ENCODE measurements around the gene IER5L. TPM values are rescaled to one million over a fixed set of nuclear protein-coding genes. Genes with fewer than 3 reads are reported as not detected.

The IER5L gene
- total and polyA plus RNA-seq, 2 of the 8 experiments (the other 6 are each of a cell fraction or from before 2014, with no cell fraction given), result 0.65 to 1.0 TPM

DNA sequence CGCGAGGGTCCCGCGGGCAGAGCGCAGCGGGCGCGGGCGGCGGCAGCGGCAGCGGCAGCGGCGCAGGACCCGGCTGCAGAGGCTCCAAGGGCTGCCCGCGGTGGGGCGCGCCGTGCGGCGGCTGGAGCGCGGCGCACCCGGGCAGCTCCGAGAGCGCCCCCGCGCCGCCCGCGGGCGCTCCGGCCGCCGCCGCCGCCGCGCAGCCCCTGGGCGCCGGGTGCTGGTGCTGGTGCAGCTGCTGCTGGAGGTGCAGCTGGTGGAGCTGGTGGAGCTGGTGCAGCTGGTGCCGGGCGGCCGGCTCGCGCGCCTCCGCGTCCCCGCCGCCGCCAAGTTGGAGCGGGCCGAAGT lies 644 bp downstream of the IER5L start:
- DNase-seq (ENCODE audit: low read depth in 1 of 2, low spot score in 2 of 2) (peak in 1 of 2 experiments; percentile 79), FAIRE-seq (no peak)
- 0 out of 2 replicates have a peak overlapping the region, but pooled peaks have one; percentile 48 for H3K18ac ChIP-seq (ENCODE audit: extremely low read depth, low read length)
- no peaks in the 10 kb centered on the region for H3K79me1 ChIP-seq (ENCODE audit: low read depth, low read length)
- WGBS, 2 experiments (ENCODE audit: extremely low coverage in 1 of 2, insufficient coverage in 1 of 2, insufficient read length in 1 of 2, insufficient replicate concordance in 2 of 2, low coverage in 1 of 2, low lambda C conversion rate in 2 of 2, missing lambda C conversion rate in 1 of 2), result 3% methylated on average over 10 of the region's 56 CpGs; no CpG with 5 or more reads in 1 of the 2 experiments
- H2BK15ac ChIP-seq (ENCODE audit: low read length), result no peak overlapping the region
- H3K27me3 ChIP-seq (replicated peaks in 1 of 4; ENCODE audit: control insufficient read depth in 3 of 4, extremely low read depth in 1 of 4, insufficient read depth in 3 of 4, low read length in 3 of 4), result peaks cover 48 to 80% (median 72%) of the 10 kb centered on the region in 4 experiments
- H2BK20ac ChIP-seq (ENCODE audit: low read length), result no peak overlapping the region
- no peak overlapping the region for H3K23ac ChIP-seq (ENCODE audit: insufficient read length)
- H4K8ac ChIP-seq (ENCODE audit: extremely low read depth, insufficient read depth, low read length), result no peak overlapping the region
- H2BK12ac ChIP-seq (ENCODE audit: low read depth, low read length), result no peak overlapping the region; the same call in 1 of the 2 replicates
- H3K4me2 ChIP-seq (ENCODE audit: insufficient read depth in 1 of 2, low read depth in 2 of 2, low read length in 2 of 2), result peak overlapping the region; percentile 94 to 99
- H2AK5ac ChIP-seq (ENCODE audit: low read depth, low read length), result no peak overlapping the region
- no peak overlapping the region for H3K14ac ChIP-seq (ENCODE audit: insufficient read length)
- no peak overlapping the region for H3K56ac ChIP-seq (replicated peaks; ENCODE audit: insufficient read length, low read depth, low read length)
- H3K9ac ChIP-seq (replicated peaks in 1 of 4; ENCODE audit: extremely low read depth in 1 of 4, low read depth in 3 of 4, low read length in 3 of 4), result no peak overlapping the region
- H2AFZ ChIP-seq (ENCODE audit: low read length), result no peak overlapping the region
- POLR2A ChIA-PET (ENCODE audit: partially characterized antibody), result interaction anchor here (0.5 to 4.5 kb wide), 39 partner anchors 9 to 546 kb away, joined by 3 to 30 read pairs (median 5); partner anchors contain the start of genes DOLPP1 and NTMT1
- no peaks in the 10 kb centered on the region for H3K79me2 ChIP-seq (ENCODE audit: control insufficient read depth in 1 of 2, insufficient read depth in 2 of 2, low read length in 2 of 2)
- no peaks in the 10 kb centered on the region for H3K36me3 ChIP-seq (ENCODE audit: control insufficient read depth in 2 of 4, insufficient read depth in 4 of 4, low read length in 3 of 4)
- peaks cover 25% of the 10 kb centered on the region for H3K23me2 ChIP-seq (ENCODE audit: low read depth, low read length)
- no peak for TF ChIP-seq TAF1 (IDR thresholded peaks at IDR 0.05; ENCODE audit: low read depth, low read length)
- TF ChIP-seq JUN (IDR thresholded peaks at IDR 0.05; ENCODE audit: low read depth, low read length), result no peak
- TF ChIP-seq CHD2 (IDR thresholded peaks at IDR 0.05; ENCODE audit: low read length), result no peak
- TF ChIP-seq, protein P1, sequence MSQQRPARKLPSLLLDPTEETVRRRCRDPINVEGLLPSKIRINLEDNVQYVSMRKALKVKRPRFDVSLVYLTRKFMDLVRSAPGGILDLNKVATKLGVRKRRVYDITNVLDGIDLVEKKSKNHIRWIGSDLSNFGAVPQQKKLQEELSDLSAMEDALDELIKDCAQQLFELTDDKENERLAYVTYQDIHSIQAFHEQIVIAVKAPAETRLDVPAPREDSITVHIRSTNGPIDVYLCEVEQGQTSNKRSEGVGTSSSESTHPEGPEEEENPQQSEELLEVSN (IDR thresholded peaks at IDR 0.05), result no peak
- TF ChIP-seq SP4 (IDR thresholded peaks at IDR 0.05; ENCODE audit: low read length), result no peak
- no peak for TF ChIP-seq TBP (IDR thresholded peaks at IDR 0.05; ENCODE audit: low read depth, low read length)
- H3K9me3 ChIP-seq (ENCODE audit: insufficient read depth in 2 of 2, low read depth in 1 of 2, low read length in 1 of 2), result no peaks in the 10 kb centered on the region; a peak in 1 of 4 replicates
- peaks cover 0 to 24% (median 13%) of the 10 kb centered on the region in 4 experiments; a peak in 6 of 7 replicates for H3K4me1 ChIP-seq (replicated peaks in 1 of 4; ENCODE audit: control insufficient read depth in 3 of 4, insufficient read depth in 4 of 4, low read length in 3 of 4)
- H2BK5ac ChIP-seq (ENCODE audit: low read depth, low read length), result no peak overlapping the region
- no peak overlapping the region for H3K4ac ChIP-seq (replicated peaks; ENCODE audit: insufficient read length, low read depth, low read length)
- no peak overlapping the region for H4K91ac ChIP-seq (replicated peaks; ENCODE audit: insufficient read length, low read length)
- no peak overlapping the region for H3K27ac ChIP-seq (ENCODE audit: low read depth, low read length)
- H4K20me1 ChIP-seq (replicated peaks in 1 of 2; ENCODE audit: control insufficient read depth in 1 of 2, insufficient read depth in 2 of 2, low read length in 2 of 2), result peaks cover 5 to 7% of the 10 kb centered on the region in 2 experiments
- H2BK120ac ChIP-seq (replicated peaks; ENCODE audit: low read depth, low read length), result no peak overlapping the region
- CTCF ChIA-PET (ENCODE audit: partially characterized antibody), result interaction anchor here (0.7 to 27.8 kb wide), 7 partner anchors 30 to 318 kb away, joined by 3 to 831 read pairs (median 3); no protein-coding TSS in a partner anchor
- H3K4me3 ChIP-seq (ENCODE audit: extremely low read depth in 1 of 4, insufficient read depth in 2 of 4, low read depth in 3 of 4, low read length in 4 of 4), result peak overlapping the region; percentile 38 to 60 (median 52); a peak in 5 of 8 replicates
- no peak overlapping the region for H4K5ac ChIP-seq (ENCODE audit: insufficient read length, low read depth, low read length)
